HG03060 (cell line): ENCODE results near the gene FAM3A.
A peak's percentile ranks its signal among the peaks of the same experiment; 100 is the strongest.
"Not testable (repeated sequence)": the region's sequence is repeated elsewhere in the genome, so short reads cannot be mapped to it uniquely, and the experiment has no call there.

Experiments used
- ATAC-seq: cut with Tn5 transposase; IDR thresholded peaks from one replicate; pipeline ENCODE4 v1.9.1; 2021; ENCODE audit warnings: low read depth, moderate number of reproducible peaks; ENCODE audit not compliant: unreplicated experiment

FAM3A gene, protein sequence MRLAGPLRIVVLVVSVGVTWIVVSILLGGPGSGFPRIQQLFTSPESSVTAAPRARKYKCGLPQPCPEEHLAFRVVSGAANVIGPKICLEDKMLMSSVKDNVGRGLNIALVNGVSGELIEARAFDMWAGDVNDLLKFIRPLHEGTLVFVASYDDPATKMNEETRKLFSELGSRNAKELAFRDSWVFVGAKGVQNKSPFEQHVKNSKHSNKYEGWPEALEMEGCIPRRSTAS

DNA sequence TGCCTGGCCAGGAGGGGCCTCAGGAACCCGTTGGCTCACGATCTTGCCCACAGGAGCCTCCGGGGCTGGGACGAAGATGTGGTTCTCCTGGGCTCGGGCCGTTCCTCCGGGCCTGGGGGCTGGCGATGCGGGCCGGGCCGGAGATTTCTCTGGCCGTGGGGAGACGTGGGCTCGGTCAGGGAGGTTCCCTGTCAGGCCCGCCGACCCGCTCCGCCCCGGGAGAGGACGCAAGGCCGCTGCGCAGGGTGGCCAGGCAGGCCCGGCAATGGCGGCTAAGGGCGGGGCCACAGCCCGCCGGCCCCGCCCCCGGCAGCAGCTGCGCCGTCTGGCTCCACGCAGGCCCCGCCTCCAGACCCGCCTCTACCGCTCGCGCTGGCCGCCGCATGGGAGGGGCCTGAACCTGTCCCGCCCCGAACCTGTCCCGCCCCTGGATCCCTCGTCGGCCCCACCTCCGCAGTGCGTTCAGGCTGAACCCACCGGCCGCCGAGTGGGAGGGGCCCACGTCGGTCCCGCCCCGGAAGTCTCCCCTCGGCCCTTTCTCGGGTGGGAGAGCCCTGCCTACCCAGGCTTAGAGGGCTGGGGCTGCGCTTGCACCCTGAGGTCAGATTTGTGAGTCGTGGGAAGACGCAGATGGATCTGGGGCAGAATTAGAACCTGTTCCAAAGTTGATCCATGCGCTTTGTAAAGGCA is at the start of gene FAM3A:
Gene FAM3A, minus strand, starts transcription at position 267 of the 690 bp plus-strand sequence. CDS start 460 bp downstream, outside the sequence.
- ATAC-seq: peak; percentile 77

DNA sequence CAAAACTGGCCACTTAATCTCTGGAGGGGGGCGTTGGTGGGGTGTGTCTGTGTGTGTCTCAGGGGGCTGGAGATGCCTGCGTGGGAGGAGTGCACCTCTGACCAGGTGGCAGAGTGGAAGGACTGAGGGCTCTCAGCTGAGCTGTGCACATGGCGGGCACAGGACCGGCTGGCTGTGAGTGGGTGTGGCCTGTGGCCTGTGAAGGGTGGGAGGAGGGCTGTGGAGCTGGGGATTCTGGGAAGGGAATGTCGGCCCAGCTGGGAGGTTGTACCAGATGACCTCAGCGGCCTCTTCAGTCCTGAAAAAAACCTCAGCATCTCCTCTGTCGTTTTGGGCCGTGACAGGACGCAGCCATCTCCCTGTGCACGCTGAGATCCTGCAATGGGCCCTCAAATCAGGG is 46.3 kb upstream of the FAM3A start:
- not testable (repeated sequence) for ATAC-seq

DNA sequence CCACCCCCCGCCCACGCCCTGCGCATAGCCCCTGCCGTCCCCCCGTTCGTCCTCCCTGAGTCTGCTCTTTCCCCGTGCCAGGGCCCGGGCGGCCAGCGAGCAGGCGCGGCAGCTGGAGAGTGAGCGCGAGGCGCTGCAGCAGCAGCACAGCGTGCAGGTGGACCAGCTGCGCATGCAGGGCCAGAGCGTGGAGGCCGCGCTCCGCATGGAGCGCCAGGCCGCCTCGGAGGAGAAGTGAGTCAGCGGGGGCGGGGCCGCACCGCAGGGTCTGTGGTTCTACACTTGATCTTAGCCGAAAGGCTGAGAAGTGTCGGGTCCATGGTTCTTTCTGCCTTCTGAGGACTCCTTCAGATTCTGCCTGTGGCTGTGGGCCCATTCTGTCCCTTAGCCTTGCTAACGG is 44.3 kb upstream of the FAM3A start:
- not testable (repeated sequence) for ATAC-seq

DNA sequence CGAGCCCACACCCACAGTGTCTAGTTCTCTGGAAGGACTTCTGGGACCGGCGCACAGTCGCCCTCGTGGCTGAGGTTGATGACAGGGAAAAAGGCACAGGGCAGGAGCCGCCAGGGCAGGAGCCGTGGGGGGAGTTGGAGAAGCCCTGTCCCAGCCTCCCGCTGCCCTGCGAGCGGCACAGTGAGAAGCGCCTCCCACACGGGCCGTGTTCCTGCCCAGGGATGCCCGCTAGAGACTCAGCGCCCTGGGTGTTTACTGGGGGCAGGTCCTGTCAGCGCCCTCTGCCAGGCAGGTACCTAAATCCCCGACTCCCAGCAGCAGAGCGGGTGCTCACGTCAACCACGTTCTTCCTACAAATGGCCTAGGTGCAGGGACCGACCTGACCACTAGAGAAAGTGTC is 42.9 kb upstream of the FAM3A start:
- ATAC-seq: not testable (repeated sequence)

DNA sequence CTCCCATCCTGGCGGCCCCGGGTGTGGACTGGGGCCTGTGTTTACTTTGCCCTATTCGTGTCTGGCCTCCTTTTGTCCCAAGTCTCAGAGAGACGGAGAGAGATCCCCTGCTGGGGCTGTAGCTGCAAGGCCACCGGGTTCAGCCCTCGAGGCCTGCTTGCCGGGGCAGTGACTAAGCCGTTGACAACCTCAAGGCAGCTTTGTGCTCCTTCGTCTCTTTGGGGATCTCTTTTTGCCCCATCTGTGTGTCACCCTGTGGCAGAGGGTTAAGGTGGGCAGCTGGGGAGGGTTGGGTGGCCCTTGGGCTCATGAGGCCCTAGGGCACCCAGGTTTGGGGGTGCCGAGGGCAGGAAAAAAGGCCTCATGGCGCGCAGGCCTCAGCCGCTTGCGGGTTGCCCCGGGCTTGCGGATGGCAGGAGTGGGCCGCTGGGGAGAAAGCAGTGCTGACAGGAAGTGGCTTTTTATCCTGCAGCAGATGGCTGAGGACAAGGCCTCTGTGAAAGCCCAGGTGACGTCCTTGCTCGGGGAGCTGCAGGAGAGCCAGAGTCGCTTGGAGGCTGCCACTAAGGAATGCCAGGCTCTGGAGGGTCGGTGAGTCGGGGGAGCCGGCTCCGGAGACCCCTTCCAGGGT is 42.1 kb upstream of the FAM3A start:
- not testable (repeated sequence) for ATAC-seq

DNA sequence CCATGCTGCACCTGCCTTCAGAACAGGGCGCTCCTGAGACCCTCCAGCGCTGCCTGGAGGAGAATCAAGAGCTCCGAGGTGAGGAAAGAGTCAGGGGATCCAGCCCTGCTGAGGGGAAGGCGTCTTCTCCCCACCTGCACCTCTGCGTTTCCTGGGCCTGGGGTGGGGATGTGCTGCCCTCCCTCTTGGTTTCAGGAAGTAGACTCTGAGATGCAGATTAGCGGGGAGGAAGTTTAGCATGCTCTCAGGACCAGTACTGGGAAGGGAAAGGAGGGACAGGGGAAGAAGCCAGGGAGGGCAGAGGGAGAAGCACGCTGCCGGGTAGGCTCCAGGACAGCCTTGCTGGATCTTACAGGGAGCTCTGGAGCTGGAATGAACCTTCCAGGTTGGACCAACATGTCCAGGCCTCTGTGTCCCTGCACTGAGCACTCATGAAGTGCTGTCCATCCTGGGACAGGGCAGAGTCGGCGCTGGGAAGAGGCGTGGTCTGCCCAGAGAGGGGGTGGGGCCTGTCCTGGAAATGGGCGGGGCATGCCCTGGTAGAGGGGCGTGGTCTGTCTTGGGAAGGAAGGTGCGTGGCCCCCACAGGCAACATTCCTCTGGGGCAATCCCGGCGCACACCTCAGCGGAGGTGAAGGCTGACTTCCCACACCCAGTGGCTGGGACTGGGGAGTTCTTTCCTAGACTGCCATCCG is 36.2 kb upstream of the FAM3A start:
- not testable (repeated sequence) for ATAC-seq

DNA sequence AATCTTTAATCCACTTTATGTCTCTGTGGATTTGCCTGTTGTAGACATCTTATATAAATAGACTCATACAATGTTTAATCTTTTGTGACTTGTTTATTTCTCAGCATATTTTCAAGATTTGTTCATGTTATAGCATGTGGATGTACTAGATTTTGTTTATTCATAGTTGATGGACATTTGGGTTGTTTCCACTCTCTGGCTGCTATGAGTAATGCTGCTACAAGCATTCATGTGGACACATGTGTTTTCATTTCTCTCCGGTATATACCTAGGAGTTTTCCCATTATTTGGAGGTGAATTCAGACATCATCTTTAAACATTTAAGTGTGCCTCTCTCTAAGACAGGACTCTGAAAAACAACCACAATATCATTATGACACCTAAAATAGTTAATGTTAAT is 33.7 kb upstream of the FAM3A start:
- no peak for ATAC-seq

DNA sequence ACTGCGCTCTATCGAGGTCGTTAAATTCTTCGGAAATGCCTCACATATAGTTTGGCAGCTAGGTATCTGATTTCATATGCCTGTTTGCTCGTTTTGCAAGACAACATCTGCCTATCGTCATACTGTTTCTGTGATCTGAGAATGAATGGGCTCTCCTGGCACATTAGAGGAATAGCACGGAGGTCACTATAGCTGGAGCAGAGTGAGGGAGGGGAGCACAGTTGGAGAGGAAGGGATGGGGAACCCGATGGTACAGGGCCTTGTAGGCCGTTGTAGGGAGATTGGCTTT is 31.9 kb upstream of the FAM3A start:
- no peak for ATAC-seq

DNA sequence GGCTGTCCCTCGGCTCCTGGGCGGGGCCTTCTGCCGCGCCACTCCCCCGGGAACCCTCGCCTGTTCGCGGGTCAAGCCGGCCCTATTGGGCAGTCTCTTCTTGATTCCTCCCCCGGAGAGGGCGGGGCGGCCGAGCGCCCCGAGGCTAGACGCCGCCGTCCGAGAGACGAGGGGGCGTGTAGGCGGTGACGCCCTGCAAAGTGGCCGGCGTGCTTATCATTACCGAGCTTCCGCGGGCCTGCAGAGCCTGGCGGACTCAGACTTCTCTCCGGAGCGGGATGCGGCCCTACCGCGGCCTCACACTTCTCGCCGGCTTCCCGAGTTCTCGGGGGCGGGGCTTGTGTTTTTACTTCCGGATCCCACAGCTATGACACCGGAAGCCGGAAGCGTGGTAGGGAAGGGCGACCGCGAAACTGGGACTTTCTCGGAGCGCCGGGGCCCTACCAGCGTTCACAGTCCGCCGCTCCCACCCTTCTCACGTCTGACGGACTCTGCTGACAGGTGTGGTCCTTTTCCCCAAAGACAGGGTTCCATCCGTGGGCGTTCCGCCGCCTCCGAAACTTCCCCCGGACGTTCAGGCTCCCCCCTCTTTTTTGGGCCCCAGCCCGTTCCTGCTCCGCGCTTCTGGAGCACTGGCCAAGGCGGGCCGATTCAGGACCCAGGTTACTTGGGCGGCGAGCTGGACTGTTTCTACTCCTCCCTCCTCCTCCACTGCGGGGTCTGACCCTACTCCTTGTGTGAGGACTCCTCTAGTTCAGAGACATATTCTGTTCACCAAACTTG is 31.4 kb upstream of the FAM3A start, which contains the start of gene IKBKG:
Gene IKBKG, plus strand, starts transcription at position 376 of the 783 bp plus-strand sequence. CDS start 4,383 bp downstream, outside the sequence.
- ATAC-seq: peak; percentile 40

DNA sequence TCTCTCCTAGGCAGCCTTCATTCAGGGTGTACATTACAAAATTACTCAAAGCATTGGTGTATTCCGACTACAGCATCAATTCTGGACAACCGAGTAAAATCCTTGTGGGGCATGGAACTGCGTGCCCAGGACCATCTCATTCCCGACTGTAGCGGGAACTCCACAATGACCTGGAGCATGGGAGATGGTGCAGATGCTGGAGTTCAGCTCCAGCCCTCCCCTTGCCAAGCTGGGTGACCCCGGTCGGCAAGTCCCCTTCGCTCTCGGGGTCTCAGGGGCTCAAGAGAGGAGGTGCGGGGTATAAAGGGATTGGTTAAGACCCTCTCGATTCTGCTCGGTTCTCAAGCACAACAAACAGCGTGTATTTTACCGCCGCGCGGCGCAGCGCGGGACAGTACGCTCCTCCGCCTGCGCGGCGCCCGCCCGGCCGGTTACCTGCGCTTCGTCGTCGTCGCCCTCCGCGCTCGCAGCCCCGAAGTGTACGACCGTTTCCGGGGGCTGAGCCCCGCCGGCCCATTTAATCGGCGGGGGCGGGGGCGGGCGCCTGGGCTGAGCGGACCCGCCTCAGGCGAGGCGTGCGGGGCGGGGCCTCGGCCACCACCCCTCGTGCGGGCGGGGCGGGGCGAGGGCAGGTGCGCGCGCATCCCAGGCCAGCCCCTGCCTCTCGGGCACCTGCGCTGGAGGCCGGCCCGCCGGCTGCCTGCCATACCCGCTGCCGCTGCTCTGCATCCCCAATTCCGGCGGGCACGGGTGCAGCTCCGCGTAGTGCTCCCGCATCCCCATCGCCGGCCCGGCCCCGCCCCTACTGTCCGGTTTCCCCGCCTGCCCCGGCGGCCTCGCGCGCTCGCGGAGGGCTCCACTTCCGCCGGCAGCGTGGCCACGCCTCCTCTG is 30.6 kb upstream of the FAM3A start, which contains the start of gene G6PD:
Gene G6PD, minus strand, starts transcription at position 493 of the 891 bp plus-strand sequence. CDS start 691 bp downstream, outside the sequence.
- peak; percentile 17 for ATAC-seq

DNA sequence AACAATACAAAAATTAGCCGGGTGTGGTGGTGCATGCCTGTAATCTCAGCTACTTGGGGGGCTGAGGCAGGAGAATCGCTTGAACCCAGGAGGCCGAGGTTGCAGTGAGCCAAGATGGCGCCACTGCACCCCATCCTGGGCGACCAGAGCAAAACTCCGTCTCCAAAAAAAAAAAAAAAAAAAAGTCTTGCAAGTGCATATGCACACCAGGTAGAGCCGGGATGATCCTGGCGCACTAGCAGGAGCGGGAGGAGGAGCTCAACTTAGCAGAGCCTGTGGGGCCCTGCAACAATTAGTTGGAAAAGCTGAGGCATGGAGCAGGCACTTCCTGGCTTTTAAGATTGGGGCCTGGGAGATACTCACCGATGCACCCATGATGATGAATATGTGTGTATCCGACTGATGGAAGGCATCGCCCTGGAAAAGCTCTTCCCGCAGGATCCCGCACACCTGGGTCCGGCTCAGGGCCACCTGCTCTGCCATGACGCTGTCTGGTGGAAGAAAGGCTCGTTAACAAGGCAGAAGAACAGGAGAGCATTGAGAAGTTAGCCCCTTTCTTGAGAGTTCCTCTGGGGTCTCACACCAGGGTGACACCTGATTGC is 29.7 kb upstream of the FAM3A start:
- no peak for ATAC-seq

DNA sequence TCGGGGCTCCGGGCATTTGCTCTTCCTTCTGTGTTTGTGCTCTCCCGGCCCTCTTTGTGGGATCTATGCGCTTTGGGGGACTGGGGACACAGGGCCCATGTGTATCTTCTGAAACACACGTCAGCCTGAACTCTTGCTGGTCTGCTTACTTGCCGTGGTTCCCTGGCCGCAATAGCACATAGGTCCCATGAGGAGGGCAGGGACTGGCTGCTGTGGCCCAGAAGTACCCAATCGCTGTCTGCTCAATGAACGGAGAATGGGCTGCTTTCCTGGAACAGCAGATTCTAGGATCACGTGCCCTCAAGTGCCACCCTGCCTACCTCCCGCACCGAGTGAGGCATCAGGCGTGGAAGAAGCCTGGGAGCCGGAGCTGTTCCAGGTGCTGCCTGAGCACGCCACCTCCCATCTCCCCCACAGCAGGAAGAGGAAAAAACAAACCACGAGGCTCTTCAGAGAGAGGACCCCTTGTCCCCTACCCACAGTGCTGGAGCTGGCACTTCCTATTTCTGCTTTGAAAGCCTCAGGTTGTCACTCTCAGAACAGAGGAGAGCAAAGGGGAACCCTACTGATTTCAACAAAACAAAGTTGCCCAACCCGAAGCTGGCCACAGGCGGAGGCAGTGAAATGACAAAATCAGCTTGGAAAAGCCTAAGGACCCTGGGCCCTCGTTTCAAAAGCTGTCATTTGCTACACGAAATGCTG is 26.8 kb upstream of the FAM3A start:
- ATAC-seq: no peak

DNA sequence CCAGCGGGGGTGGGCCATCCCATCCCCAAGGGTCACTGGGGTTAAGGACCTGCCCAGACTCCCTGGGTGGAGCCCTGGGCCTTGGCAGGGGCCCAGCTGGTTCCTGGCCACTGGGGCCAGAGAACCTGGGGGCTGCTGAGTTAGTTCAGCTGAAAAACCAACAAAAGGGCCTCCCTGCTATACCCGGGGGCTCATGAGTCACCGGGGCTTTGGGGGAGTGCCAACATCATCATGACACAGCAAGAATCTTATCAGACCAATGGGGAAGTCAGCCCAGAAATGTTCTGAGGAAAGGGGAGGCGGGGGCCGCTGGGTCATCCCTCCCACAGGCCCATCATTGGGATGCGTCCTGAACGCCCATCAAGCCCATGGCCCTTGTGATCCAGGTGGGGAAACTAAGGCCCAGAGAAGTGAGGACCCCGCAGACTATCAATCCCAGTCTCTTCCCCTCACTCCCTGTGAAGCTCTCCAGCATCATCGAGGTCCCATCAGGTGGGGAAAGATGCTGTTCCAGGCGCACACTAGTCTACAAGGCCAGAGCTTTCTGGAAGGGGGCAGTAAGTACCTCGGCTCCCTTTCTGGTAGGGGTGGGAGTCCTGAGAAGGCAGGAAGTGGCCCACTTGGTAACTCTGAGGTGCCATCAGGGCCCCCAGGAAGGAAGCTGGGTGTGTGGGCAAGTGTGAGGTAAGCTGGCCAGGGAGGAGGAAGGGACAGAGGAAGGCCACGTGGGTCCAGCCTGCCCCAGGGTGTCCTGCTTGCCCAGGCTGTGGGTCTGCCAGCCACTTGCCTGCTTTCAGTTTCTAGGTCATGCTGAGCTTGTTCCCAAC is 26.1 kb upstream of the FAM3A start:
- ATAC-seq: no peak

DNA sequence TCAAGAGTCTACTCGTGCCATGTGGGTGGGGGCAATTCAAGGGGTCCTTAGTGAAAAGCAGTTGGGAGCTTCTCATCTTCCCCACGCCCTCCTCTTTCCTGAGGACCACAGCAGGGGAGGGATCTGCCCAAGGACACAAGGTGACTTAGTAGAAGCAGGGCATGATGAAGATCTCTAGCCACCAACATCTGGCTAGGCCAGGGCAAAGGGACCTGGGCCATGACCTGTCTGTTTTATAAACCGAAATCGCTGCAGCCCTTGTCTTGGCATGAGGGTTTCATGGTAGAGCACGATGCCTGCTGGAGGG is 25.5 kb upstream of the FAM3A start:
- ATAC-seq: no peak

DNA sequence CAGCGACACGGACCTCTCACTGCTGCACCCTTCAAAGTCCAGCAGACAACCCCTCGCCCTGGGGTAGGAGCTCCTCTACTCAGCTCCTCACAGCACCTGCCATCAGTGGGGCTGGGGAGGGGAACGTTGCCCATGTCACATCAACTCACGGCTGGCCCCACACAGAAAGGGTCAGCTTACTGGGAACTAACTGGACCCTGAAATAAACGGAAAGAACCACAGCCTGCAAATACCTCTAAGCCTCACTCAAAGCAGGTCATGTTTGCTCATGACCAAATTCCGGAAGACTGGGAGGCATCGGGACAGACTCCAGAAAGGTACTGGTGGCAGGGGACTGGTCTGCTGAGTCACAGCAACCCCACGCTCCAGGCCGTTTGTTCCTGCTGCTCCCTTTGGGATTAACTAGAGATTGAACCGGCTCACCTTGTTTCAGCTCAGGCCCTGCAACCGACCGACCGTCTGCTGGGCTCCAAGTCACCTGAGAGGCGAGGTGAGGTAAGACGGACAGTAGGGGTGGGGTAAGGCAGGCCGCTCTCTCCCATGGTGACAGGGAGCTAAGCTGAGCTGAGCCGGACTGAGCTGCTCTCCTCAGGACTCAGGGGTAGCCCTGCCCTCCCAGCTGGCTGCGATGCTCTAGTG is 25.0 kb upstream of the FAM3A start:
- no peak for ATAC-seq

DNA sequence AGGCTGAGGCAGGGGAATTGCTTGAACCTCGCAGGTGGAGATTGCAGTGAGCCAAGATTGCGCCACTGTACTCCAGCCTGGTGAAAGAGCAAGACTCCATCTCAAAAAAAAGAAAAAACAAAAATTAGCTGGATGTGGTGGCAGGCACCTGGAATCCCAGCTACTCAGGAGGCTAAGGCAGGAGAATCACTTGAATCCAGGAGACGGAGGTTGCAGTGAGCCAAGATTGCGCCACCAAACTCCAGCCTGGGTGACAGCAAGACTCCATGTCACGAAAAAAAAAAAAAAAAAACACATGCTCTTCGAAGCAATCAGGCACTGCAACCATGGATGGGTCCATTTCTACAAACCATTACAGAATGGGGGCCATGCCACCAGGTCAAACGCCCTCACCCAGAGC is 24.3 kb upstream of the FAM3A start:
- ATAC-seq: not testable (repeated sequence)

DNA sequence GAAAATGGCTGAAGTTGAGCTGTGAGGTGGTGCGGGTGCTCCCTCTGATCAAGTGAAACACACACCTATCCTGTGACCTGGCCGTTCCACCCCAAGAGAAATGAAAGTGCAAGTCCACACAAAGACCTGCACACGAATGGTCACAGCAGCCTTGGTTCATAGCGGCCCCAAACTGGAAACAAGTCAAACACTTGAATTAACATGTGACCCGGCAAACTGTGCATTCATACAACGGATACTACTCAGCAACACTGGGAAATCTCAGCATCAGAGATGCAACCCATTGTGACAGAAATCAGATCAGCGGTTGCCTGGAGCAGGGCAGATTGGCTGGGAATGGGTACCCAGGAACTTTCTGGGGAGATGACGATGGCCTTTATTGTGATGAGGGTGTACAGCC is 23.0 kb upstream of the FAM3A start:
- ATAC-seq: no peak
